ENCODE measurements around the gene GDA. TPM values are rescaled to one million over a fixed set of nuclear protein-coding genes. Genes with fewer than 3 reads are reported as not detected.

The GDA gene
- 0.07 TPM in 1 of 2 replicates, not detected in the other for total RNA-seq

DNA sequence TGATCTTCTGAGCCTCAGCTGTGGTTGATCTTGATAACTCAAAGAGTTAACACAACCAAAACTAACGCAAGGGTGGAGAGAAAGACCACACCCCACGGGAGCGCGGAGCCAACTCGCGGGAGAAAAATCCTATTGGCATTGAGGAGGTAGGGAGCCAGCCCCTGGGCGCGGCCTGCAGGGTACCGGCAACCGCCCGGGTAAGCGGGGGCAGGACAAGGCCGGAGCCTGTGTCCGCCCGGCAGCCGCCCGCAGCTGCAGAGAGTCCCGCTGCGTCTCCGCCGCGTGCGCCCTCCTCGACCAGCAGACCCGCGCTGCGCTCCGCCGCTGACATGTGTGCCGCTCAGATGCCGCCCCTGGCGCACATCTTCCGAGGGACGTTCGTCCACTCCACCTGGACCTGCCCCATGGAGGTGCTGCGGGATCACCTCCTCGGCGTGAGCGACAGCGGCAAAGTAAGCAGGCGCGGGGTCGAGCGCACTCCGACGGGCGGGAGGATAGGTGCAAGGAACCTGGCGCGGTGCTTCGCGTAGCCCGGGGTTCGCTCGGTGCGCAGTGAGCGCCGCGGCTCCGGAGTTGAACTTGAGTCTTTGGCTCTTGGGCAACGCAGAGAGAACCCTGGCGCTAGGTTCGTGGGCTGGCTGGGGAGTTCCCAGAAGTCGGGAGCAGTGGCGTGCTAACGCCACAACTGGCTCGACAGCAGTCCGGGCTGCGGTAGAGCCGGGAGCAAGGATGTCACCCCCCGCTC lies at the start of gene GDA:
GDA (plus strand) TSS at position 210 of the 745 bp plus-strand sequence; CDS start at position 330, 120 bp downstream.

Small RNA genes lying within 50 kb of the gene (small RNA-seq; reads per million reads assigned to genes)
- gene RNA5SP285, result not detected

Other genes starting within 250 kb of the GDA start
- 34.0 and 34.6 TPM in 2 replicates for gene ABHD17B, start 238.2 kb upstream of the GDA start, total RNA-seq
- 14.1 and 16.0 TPM in 2 replicates for gene C9orf85, start 237.8 kb upstream of the GDA start, total RNA-seq
- not detected in 2 replicates for gene C9orf57, start 88.8 kb upstream of the GDA start, total RNA-seq
- gene ZFAND5, start 215.8 kb downstream of the GDA start, total RNA-seq, result 146 and 190 TPM in 2 replicates

All from thoracic aorta endothelial cell (primary cell).